NCI-H524 treated with DMSO at 0.1 percent for 48 hours (cell line): ENCODE results near the gene ZNF655.

ENCODE experiments used
- DNase-seq: peaks from one replicate; lab custom pipeline; 2025; lab: John Stamatoyannopoulos, UW

The ZNF655 gene

DNA sequence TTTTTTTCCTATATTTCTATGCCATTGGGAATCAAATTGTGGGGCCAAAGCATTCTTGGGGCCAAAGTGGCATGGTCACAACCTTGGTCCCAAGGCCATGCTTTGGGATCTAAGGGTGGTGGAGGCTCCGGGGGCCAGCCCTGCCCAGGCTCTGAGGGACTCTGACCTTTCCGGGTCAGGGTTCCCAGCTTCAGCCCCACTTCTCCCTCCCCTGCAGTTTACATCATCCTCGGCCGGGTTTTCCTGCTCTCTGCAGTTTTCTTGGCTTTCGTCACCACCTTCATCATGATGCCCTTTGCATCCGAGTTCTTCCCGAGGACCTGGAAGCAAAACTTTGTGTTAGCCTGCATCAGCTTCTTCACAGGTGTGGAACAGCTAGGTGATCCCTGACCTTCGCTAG lies 48.1 kb downstream of the ZNF655 start:
- DNase-seq, result no peak

DNA sequence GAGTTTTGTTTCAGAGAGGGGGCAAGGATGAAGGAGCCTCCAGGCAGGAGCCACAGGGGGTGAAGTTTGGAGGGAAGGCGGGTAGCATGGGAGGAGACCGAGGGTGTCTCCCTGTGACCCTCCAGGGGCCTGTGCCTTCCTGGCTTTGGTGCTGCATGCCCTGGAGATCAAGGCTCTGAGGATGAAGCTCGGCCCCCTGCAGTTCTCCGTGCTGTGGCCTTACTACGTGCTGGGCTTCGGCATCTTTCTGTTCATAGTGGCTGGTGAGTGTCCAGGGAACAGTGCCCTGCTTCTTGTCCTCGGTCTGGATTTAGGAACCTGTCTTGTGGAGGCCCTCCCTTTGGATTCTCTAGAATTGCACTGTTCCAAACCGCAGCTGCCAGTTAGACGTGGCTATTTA lies 49.1 kb downstream of the ZNF655 start:
- DNase-seq, result no peak

DNA sequence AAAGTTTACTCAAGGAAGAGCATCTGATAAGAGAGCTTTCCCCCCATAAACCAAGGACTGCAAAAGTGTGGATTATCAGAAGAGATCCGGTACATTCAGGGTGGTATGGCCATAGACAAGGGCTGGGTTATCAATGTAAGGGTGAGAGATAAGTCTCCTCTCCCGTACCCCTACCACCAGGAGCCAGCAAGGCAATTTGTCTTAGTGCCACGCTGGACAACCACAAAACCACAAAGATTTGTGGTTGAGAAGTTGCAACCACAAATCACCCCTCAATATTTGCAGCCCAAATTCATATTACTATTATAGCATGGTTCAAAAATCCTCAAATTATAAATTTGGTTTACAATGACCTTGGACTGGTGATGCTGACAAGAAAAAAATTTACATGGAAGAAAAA lies 56.1 kb downstream of the ZNF655 start:
- no peak for DNase-seq

DNA sequence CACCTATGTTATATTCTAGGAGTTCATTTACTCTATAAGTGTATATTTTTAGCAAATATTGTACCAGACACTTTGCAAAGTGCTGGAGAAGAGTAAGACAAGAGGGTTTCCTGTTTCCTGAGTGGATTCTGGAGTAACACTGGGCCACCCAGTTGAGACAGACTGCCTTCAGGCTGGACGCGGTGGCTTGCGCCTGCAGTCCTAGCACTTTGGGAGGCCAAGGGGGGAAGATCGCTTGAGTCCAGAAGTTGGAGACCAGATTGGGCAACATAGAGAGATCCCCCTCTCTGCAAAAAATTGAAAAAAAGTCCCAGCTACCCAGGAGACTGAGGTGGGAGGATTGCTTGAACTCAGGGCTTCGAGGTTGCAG lies 57.5 kb downstream of the ZNF655 start:
- DNase-seq, result no peak

DNA sequence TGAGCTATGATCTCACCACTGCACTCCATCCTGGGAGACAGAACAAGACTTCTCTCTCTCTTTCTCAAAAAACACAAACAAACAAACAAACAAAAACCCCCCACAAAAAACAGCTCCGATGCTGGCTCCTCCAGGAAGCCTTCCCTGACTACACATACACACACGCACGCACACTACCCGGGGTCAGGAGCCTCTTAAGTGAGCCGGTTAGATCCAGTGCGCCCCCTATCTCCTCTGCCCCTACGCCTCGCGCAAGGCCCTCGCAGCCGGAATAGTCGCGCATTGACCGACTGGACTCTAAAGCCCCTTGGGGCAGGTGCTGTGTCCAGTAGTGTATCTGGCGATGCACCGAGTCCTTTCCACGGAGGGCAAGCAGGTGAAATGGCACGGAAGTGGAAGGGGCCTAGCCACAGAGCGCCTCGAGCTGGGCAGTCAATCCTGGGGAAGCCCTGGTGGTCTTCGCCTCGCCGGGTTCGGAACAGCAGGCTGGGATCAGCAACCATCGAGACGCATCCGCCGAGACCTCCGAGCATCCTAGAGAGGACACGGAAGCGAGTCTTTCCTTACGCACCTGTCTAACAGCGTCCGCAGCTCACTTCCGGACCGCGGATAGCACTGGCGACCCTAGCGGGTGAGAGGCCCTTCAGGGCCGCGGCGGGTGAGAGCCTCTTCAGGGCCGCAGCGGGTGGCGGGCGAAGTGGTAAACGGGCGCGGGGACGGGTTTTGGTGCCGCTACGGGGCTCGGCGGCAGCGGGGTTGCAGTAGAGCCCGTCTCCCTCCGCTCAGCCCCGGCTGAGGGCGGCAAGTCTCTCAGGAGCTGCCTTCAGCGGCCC lies 58.1 kb downstream of the ZNF655 start, which contains the start of gene ZSCAN25:
TSS of gene ZSCAN25 (plus strand) at position 588 of the 833 bp plus-strand sequence. CDS start 2,661 bp downstream, outside the sequence.
- DNase-seq, result peak; percentile 81

DNA sequence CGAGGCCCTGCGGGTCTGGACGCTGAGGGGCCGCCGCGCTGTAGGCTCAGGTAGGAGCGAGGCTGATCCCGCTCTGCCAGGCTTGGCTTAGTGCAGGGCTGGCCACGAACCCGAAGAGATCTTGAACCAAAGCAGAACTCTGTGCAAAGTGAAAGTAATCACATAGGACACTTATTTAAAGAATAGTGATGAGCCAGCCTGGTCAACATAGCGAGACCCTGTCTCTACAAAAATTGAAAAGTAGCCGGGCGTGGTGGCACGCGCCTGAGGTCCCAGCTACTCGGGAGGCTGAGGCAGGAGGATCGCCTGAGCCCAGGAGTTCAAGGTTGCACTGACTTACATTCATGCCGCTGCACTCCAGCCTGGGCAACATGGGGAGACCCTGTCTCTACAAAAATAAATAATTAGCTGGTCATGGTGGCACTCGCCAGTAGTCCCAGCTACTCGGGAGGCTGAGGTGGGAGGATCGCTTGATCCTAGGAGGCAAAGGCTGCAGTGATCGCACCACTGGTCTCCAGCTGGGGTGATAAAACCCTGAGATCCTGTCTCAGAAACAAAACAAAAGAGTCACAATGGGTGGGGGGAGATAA lies 58.8 kb downstream of the ZNF655 start:
- DNase-seq, result no peak

DNA sequence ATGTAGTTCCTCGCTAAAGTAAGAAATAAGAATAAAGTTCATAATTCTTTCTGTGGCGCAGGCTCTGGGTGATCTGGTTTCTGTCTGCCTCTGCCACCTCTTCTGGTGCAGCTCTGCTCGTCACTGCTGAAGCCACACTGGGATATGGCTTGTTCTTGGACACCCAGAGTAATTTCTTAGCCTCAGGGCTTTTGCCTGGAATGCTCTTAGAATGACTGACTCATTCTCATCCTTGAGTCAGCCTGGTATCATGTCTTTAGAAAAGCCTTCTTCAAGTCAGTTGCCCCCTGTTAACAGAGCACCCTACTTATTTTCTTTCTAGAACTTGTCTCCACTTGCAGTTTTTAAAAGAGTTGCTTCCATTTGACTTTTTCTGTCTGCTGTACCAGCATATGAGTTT lies 60.3 kb downstream of the ZNF655 start:
- no peak for DNase-seq

DNA sequence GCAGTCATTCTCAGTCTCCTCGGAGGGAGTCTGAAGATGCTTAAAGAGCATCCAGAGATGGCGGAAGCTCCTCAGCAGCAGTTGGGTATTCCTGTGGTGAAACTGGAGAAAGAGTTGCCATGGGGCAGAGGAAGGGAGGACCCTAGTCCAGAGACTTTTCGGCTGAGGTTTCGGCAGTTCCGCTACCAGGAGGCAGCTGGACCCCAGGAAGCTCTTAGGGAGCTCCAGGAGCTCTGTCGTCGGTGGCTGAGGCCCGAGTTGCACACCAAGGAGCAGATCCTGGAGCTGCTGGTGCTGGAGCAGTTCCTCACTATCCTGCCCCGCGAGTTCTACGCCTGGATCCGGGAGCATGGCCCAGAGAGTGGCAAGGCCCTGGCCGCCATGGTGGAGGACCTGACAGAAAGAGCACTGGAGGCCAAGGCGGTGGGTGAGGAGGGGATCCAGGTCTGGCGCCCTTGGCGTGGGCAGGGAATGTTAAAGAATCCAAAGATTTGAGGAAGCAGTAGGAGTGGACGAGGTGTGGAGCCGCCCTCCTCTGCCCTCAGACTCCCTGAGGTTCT lies 61.2 kb downstream of the ZNF655 start:
- DNase-seq, result no peak

DNA sequence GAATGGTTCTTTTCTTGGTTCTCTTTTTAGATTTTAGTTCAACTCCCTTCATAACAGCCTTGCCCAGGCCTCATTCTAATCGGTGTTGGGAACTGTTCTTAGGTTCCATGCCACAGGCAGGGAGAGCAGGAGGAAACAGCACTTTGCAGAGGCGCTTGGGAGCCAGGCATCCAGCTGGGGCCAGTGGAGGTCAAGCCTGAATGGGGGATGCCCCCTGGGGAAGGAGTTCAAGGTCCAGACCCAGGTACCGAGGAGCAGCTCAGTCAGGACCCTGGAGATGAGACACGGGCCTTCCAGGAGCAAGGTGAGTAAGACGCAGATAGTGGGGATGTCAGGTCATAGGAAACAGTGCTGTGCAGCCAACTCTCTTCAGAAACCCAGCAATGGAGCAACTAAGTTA lies 62.8 kb downstream of the ZNF655 start:
- no peak for DNase-seq

DNA sequence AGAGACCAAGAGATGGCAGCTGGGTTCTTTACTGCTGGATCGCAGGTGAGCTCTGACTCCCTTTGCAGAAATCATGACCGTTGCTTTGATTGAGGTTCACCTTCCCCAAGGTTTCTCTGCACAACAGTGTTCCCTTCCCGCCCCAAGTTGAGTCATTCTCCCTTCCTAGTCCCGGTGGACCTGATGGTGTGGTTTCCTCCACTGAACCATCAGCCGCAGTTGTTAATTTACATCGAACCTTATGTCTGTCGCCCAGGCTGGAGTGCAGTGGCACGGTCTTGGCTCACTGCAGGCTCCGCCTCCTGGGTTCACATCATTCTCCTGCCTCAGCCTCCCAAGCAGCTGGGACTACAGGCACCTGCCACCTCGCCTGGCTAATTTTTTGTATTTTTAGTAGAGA lies 64.2 kb downstream of the ZNF655 start:
- no peak for DNase-seq

DNA sequence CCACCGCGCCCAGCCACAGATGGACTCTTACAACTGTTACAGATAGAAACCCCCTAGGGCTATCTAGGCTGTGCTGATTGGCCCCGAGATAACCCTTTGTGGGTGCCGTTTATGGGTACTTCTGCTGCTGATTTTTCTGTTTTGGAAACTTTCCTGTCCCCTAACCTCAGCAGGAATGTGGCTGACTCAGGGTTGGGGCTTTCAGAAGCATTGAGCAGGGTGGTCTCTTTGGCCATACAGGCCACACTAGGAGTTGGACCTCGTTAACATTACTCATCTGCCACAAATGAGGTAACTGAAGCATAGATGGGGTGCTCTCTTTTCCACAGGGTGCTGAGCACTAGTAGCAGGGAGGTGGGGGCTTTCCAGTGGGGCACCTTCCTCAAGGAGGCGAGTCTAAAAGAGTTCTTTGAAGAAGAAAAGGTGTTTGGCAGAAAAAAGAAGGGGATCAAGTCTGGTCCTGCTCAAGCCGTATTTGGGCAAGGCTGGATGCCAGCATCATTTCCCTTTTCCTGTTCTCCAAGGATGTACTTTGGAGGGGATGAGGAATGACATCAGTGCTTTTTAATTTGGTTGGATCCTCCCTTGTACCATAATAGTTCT lies 64.8 kb downstream of the ZNF655 start:
- DNase-seq, result no peak

DNA sequence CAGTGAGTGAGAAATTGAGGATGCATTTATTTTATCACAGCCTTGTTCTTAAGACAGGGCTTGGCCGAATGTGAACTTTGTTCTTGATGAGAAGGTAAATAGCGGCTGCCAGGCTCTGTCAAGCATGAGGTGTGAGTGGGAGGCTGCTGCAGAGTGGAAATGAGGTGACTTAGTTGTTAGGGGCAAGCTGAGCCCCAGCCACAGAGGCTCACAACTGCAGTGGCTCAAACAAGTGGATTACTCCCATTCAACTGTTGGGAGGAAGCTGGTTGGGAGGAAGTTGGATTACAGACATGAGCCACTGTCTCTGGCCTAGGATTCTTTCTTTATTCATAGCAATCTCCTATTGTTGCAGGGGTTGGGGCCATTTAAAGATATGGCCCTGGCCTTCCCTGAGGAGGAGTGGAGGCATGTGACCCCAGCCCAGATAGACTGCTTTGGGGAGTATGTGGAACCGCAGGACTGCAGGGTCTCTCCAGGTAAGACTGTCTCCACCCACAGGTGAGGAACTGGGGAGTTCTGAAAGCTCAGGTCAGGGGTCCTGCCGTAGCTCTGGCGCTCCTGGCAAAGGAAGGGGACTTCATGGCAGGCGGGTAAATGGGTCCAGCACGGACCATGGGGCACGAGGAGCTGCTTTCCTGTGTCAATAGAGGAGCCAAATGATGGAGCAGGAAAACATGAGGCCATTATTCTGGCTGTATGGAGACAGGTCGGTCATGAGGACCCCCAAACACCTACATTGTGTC lies 65.4 kb downstream of the ZNF655 start:
- no peak for DNase-seq

DNA sequence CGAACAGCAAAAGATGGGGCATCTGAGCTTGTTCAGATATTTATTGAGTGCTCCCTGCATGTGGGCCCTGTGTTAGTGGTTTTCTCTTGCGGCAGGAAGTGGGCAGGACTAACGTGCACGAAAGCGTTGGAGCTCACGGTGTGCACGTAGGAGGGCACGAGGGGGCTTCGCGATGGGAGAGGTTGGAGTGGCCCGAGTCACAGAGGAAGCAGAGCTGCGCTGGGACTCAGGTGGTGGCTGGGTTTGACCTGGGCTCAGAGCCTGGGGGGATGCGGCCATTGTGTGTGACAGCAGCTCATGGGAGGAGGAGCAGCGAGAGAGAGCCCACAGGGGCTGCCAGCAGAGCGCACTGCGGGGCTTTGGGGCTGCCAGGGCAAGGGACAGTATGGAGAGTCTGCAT lies 66.0 kb downstream of the ZNF655 start:
- DNase-seq, result no peak

DNA sequence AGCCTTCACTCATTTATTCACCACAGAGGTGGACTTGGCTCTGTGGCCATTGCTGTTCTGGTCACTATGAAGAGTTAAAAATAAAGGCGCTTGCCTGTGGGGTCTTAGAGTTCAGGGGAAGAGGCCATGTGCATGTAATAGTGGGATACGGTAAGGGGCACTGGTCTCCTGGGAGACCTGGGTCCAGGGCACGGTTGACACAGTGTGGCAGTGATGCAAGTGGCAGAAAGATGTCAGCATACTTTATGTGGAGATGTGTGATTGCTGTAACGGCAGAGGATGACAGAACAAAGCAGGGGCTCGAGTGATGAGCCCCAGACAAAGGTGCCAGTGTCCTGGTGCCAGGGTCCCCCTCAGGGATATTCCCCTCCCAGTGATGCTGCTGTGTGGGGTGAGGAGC lies 66.9 kb downstream of the ZNF655 start:
- DNase-seq, result no peak

DNA sequence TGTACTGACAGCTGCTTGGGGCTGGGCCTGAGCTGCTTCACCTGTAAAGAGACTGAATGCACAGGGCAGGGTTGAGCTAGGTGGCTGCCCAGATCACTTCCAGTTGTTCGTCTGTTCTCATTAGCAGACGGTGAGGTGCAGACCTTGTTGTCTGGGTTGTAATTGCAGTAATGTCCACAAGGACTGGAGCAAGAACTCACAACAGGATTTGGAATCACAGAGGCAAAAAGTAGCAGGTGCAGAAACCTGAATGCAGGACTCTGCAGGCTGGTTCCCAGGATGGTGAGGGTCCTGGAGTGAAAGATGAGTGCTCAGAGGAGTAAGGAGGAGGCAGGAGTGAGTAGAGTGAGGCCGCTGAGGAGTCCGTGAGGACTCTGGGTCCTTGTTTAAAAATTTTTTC lies 67.5 kb downstream of the ZNF655 start:
- no peak for DNase-seq
